Endodermal cell (in vitro differentiated cells): Measurements from ENCODE around the gene POC1A. TPM values are rescaled to one million over a fixed set of nuclear protein-coding genes. Genes with fewer than 3 reads are reported as not detected.

ENCODE experiments used
- DNase-seq: peaks from one replicate; pipeline ENCODE4 v3.0.0-alpha.2; 2017
- H3K27ac ChIP-seq: 2 replicates; pipeline ENCODE4 v1.5.1; 2013; ENCODE audit warnings: mild to moderate bottlenecking, low read depth, low read length, moderate library complexity
- H3K27me3 ChIP-seq: 2 replicates; pipeline ENCODE4 v1.6.1; 2013; ENCODE audit warnings: mild to moderate bottlenecking, low read length, moderate library complexity; ENCODE audit not compliant: insufficient read depth, control insufficient read depth, poor library complexity, severe bottlenecking
- H3K36me3 ChIP-seq: 2 replicates; pipeline ENCODE4 v1.7.0; 2013; ENCODE audit warnings: mild to moderate bottlenecking, low read length, moderate library complexity; ENCODE audit not compliant: control insufficient read depth, insufficient read depth
- H3K4me1 ChIP-seq: one replicate; pipeline ENCODE4 v1.7.0; 2013; ENCODE audit warnings: low read length; ENCODE audit not compliant: control insufficient read depth, insufficient read depth
- H3K4me3 ChIP-seq: 2 replicates; pipeline ENCODE4 v1.5.1; 2013; ENCODE audit warnings: mild to moderate bottlenecking, low read length, moderate library complexity
- H3K9ac ChIP-seq: 2 replicates; pipeline ENCODE4 v1.6.1; 2013; ENCODE audit warnings: mild to moderate bottlenecking, low read length, moderate library complexity; ENCODE audit not compliant: poor library complexity, severe bottlenecking; ENCODE audit errors: extremely low read depth
- H3K9me3 ChIP-seq: 2 replicates; pipeline ENCODE4 v1.6.1; 2013; ENCODE audit warnings: mild to moderate bottlenecking, low read length, moderate library complexity; ENCODE audit not compliant: control insufficient read depth
- H3K27ac Mint-ChIP-seq: 2 replicates; pipeline ENCODE4 v1.8.0; 2020; ENCODE audit warnings: mixed read lengths
- H3K27me3 Mint-ChIP-seq: 2 replicates; pipeline ENCODE4 v1.8.0; 2021; ENCODE audit warnings: mild to moderate bottlenecking, mixed read lengths; ENCODE audit not compliant: insufficient read depth
- H3K36me3 Mint-ChIP-seq: 2 replicates; pipeline ENCODE4 v1.8.0; 2020; ENCODE audit warnings: low read depth, mixed read lengths
- H3K4me1 Mint-ChIP-seq: 2 replicates; pipeline ENCODE4 v1.8.0; 2020; ENCODE audit warnings: mixed read lengths
- H3K4me3 Mint-ChIP-seq: 2 replicates; pipeline ENCODE4 v1.8.0; 2020; ENCODE audit warnings: mild to moderate bottlenecking, moderate library complexity, mixed read lengths
- H3K9me3 Mint-ChIP-seq: 2 replicates; pipeline ENCODE4 v1.8.0; 2020; ENCODE audit warnings: mild to moderate bottlenecking, mixed read lengths
- CTCF ChIP-seq: fragments of 200-600 bp; sonication (generic); conservative IDR thresholded peaks from 2 replicates; pipeline ENCODE4 v1.5.0; 2021; ENCODE audit warnings: antibody characterized with exemption, mild to moderate bottlenecking
- WGBS, 2 experiments: methylation state at CpG; one replicate each; pipeline versions ENCODE4 v1.1.5 to v1.1.7; 2013; ENCODE audit warnings: missing lambda C conversion rate in 2 of 2, mixed read lengths in 1 of 2; ENCODE audit not compliant: insufficient coverage in 1 of 2, insufficient read length in 1 of 2; 5-methylcytosine and 5-hydroxymethylcytosine counted together
- total RNA-seq, 2 donors: library from RNA; stranded (reverse); fragmentation: NEBNext Ultra II Directional in 1 of 2; extraction: Animal tissue kit (Norgen Biotek cat#: 25700) in 1 of 2; gene quantifications; 2 replicates in 1 of 2; 3 replicates in 1 of 2; pipeline ENCODE4 v1.2.1, GENCODE V29; 2021

The POC1A gene
- total RNA-seq, 2 donors from 2014 or later: 19.7 to 24.0 TPM

- Histone ChIP-seq H3K9ac (no peak overlapping the region), H3K9me3 (peaks cover 6% of the 10 kb centered on the region), H3K4me3 (no peak overlapping the region), H3K36me3 (peaks cover 6% of the 10 kb centered on the region), H3K27ac (no peak overlapping the region), H3K4me1 (no peaks in the 10 kb centered on the region), H3K27me3 (no peaks in the 10 kb centered on the region)
- Mint-ChIP-seq H3K36me3 (peaks cover 16% of the 10 kb centered on the region), H3K27ac (no peak overlapping the region), H3K27me3 (no peaks in the 10 kb centered on the region), H3K9me3 (no peaks in the 10 kb centered on the region), H3K4me1 (no peaks in the 10 kb centered on the region), H3K4me3 (no peak overlapping the region)
- 94 to 95% methylated on average over 8 to 11 of the region's 11 CpGs for WGBS, 2 experiments
- no peak for DNase-seq
- TF ChIP-seq CTCF: no peak
Measured at GRCh38 chr3:52106951-52107611, 47.1 kb downstream of the POC1A start.

GRCh38 chr3:52104684-52105640 lies 49.3 kb downstream of the POC1A start:
- no peak for DNase-seq
- Histone ChIP-seq H3K27ac (no peak overlapping the region), H3K27me3 (no peaks in the 10 kb centered on the region), H3K4me1 (no peaks in the 10 kb centered on the region), H3K36me3 (peaks cover 17% of the 10 kb centered on the region), H3K4me3 (no peak overlapping the region), H3K9ac (no peak overlapping the region), H3K9me3 (peaks cover 18% of the 10 kb centered on the region)
- no peak for TF ChIP-seq CTCF
- WGBS, 2 experiments: 92 to 93% methylated on average over 5 to 10 of the region's 10 CpGs
- Mint-ChIP-seq H3K9me3 (peaks cover 10% of the 10 kb centered on the region), H3K4me3 (no peak overlapping the region), H3K27ac (no peak overlapping the region), H3K4me1 (no peaks in the 10 kb centered on the region), H3K27me3 (no peaks in the 10 kb centered on the region), H3K36me3 (peaks cover 34% of the 10 kb centered on the region)

GRCh38 chr3:52102934-52103333 lies 51.3 kb downstream of the POC1A start:
- Histone ChIP-seq H3K27ac (no peak overlapping the region), H3K36me3 (peaks cover 18% of the 10 kb centered on the region), H3K4me3 (no peak overlapping the region), H3K4me1 (no peaks in the 10 kb centered on the region), H3K9ac (no peak overlapping the region), H3K27me3 (no peaks in the 10 kb centered on the region), H3K9me3 (peaks cover 18% of the 10 kb centered on the region)
- WGBS, 2 experiments: 96 to 100% methylated on average over 4 of the region's 4 CpGs
- TF ChIP-seq CTCF: no peak
- H3K4me1 Mint-ChIP-seq: no peaks in the 10 kb centered on the region
- H3K9me3 Mint-ChIP-seq: peaks cover 10% of the 10 kb centered on the region
- H3K4me3 Mint-ChIP-seq: no peak overlapping the region
- DNase-seq: no peak
- H3K27me3 Mint-ChIP-seq: no peaks in the 10 kb centered on the region
- no peak overlapping the region for H3K27ac Mint-ChIP-seq
- H3K36me3 Mint-ChIP-seq: peaks cover 37% of the 10 kb centered on the region
